Ascending aorta (tissue), 2 donors: Measurements from ENCODE around the gene TMTC2. TPM values are rescaled to one million over a fixed set of nuclear protein-coding genes. Genes with fewer than 3 reads are reported as not detected.

Experiments
- DNase-seq, 2 donors: peaks; one replicate each; pipeline ENCODE4 v3.0.0-alpha.2; 2019; ENCODE audit warnings: low spot score in 2 of 2
- H3K27ac ChIP-seq, 2 donors: fragments of 200-600 bp; sonication (generic); one replicate each; pipeline ENCODE4 v1.5.1; 2016 to 2017; ENCODE audit warnings: mild to moderate bottlenecking in 1 of 2
- H3K27me3 ChIP-seq: fragments of 200-600 bp; sonication (generic); one replicate; pipeline ENCODE4 v1.5.1; 2017
- H3K36me3 ChIP-seq, 2 donors: fragments of 200-600 bp; sonication (generic); one replicate each; pipeline ENCODE4 v1.5.1; 2016
- H3K4me1 ChIP-seq, 2 donors: fragments of 200-600 bp; sonication (generic); one replicate each; pipeline ENCODE4 v1.5.1; 2016 to 2017; ENCODE audit warnings: mild to moderate bottlenecking in 1 of 2
- H3K4me3 ChIP-seq, 2 donors: fragments of 200-600 bp; sonication (generic); one replicate each; pipeline ENCODE4 v1.5.1; 2016 to 2017; ENCODE audit warnings: mild to moderate bottlenecking in 1 of 2
- H3K9me3 ChIP-seq, 2 donors: fragments of 200-600 bp; sonication (generic); one replicate each; pipeline ENCODE4 v1.5.1; 2016
- CTCF ChIP-seq, 3 experiments: fragments of 200-600 bp in 2 of 3; fragments of 450-650 bp in 1 of 3; sonication (generic) in 2 of 3; IDR thresholded peaks; one replicate each; pipeline ENCODE4 v1.5.1; 2016 to 2019; ENCODE audit warnings: antibody characterized with exemption in 3 of 3, mild to moderate bottlenecking in 1 of 3, moderate library complexity in 1 of 3
- intact Hi-C: fragments of 100-400 bp; cut with DNase I; formaldehyde crosslinking; loops from one replicate; pipeline ENCODE4 v1.15.1; 2023
- total RNA-seq: library from RNA; depleted of rRNA; stranded (reverse); fragments of >200 nt; gene quantifications from one replicate; pipeline ENCODE4 v1.1.0, GENCODE V29; 2016

Gene TMTC2
- total RNA-seq, 1 donor from 2014 or later: 6.8 TPM

GRCh38 chr12:82877963-82878362 lies 191.3 kb downstream of the TMTC2 start:
- DNase-seq: no peak
- intact Hi-C loops: no loop called here
- no peak for TF ChIP-seq CTCF (IDR thresholded peaks at IDR 0.05)
- Histone ChIP-seq H3K27ac (no peak overlapping the region), H3K27me3 (no peaks in the 10 kb centered on the region), H3K4me1 (no peaks in the 10 kb centered on the region), H3K4me3 (no peak overlapping the region), H3K9me3 (no peaks in the 10 kb centered on the region), H3K36me3 (no peaks in the 10 kb centered on the region)

GRCh38 chr12:82880442-82880901 lies 193.8 kb downstream of the TMTC2 start:
- H3K36me3 ChIP-seq: no peaks in the 10 kb centered on the region
- H3K27ac ChIP-seq: no peak overlapping the region
- no peak overlapping the region for H3K4me3 ChIP-seq
- no peak for DNase-seq
- H3K27me3 ChIP-seq: no peaks in the 10 kb centered on the region
- intact Hi-C loops: no loop called here
- TF ChIP-seq CTCF (IDR thresholded peaks at IDR 0.05): no peak
- no peaks in the 10 kb centered on the region for H3K9me3 ChIP-seq
- H3K4me1 ChIP-seq: no peaks in the 10 kb centered on the region

- no peak for TF ChIP-seq CTCF (IDR thresholded peaks at IDR 0.05)
- no peak for DNase-seq
- Histone ChIP-seq H3K4me1 (no peaks in the 10 kb centered on the region), H3K27ac (no peak overlapping the region), H3K36me3 (no peaks in the 10 kb centered on the region), H3K9me3 (no peaks in the 10 kb centered on the region), H3K27me3 (no peaks in the 10 kb centered on the region), H3K4me3 (no peak overlapping the region)
- intact Hi-C loops: no loop called here
These were observed 197.0 kb downstream of the TMTC2 start for GRCh38 chr12:82883394-82884355.

- Histone ChIP-seq H3K9me3 (no peaks in the 10 kb centered on the region), H3K4me3 (no peak overlapping the region), H3K36me3 (no peaks in the 10 kb centered on the region), H3K27me3 (no peaks in the 10 kb centered on the region), H3K4me1 (no peaks in the 10 kb centered on the region), H3K27ac (no peak overlapping the region)
- TF ChIP-seq CTCF (IDR thresholded peaks at IDR 0.05): no peak
- intact Hi-C loops: no loop called here
- no peak for DNase-seq
These were observed 200.1 kb downstream of the TMTC2 start for GRCh38 chr12:82886671-82887340.

GRCh38 chr12:82893896-82894295 lies 207.2 kb downstream of the TMTC2 start:
- Histone ChIP-seq H3K36me3 (no peaks in the 10 kb centered on the region), H3K9me3 (no peaks in the 10 kb centered on the region), H3K4me3 (no peak overlapping the region), H3K4me1 (no peaks in the 10 kb centered on the region), H3K27me3 (no peaks in the 10 kb centered on the region), H3K27ac (no peak overlapping the region)
- intact Hi-C loops: no loop called here
- no peak for TF ChIP-seq CTCF (IDR thresholded peaks at IDR 0.05)
- DNase-seq: no peak
